NCI-H2107 treated with DMSO at 0.1 percent for 48 hours (cell line): ENCODE measurements around the gene PRLR.
A peak's percentile ranks its signal among the peaks of the same experiment; 100 is the strongest.
"Not testable (repeated sequence)": the region's sequence is repeated elsewhere in the genome, so short reads cannot be mapped to it uniquely, and the experiment has no call there.

Experiments used
- DNase-seq: peaks from one replicate; lab custom pipeline; 2025; ENCODE audit not compliant: unreplicated experiment; lab: John Stamatoyannopoulos, UW

The PRLR gene

DNA sequence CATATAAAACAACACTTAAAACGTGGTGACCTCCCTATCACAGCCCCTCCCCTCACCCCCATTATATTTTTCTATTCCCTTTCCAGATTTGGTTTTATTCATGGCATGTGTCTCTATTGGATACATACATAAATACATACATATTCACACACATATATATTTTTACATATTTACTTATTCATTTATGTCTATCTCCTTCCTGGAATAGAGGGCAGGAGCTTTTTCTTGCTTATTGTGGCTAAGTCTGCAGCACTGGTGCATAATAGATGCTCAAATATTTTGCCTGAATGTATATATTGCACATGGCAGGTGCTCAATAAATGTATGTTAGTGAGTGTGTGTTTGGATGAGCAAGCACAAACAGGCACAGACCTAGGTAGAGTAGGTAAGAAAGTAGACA lies 185.0 kb downstream of the PRLR start:
- DNase-seq = no peak

- DNase-seq = no peak
These were observed 185.6 kb downstream of the PRLR start for GRCh38 chr5:35044649-35045048.

- DNase-seq = no peak
These were observed 187.5 kb downstream of the PRLR start for GRCh38 chr5:35042781-35043180.

GRCh38 chr5:35041261-35041660 lies 189.0 kb downstream of the PRLR start:
- no peak for DNase-seq

DNA sequence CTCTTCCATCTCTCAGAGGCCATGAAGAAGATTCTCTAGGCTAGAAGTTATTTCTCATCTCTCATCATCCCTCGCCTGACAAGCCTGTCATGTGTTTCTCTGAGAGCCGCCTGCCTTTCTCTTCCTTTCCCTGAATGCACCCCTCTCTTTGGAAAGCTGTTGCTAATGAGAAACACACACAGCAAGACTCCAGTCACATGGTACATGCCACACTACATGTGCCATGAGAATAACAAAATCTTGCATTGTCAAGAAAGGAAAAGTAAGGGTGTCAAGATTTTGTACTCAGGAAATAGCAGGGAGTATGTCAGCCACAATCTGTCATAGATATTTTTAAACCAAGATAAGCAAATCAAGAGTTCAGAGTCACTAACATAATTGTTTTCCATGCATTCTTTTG lies 191.4 kb downstream of the PRLR start:
- DNase-seq = no peak

- no peak for DNase-seq
These were observed 193.8 kb downstream of the PRLR start for GRCh38 chr5:35036536-35036935.

DNA sequence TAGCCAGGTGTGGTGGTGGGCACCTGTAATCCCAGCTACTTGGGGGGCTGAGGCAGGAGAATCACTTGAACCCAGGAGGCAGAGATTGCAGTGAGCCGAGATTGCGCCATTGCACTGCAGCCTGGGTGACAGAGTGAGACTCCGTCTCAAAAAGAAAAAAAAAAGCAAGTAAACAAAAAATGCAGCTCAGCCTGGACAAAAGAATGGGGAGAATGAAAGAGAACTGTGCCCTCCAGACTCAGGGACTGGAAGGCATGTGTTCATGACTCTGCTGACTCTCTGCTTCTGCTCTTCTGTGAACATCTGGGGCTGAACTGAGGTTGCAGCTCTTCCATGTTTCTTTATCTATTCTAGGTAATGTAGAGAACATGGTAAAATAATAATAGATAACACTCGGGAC lies 194.4 kb downstream of the PRLR start:
- not testable (repeated sequence) for DNase-seq

GRCh38 chr5:35035271-35035670 lies 195.0 kb downstream of the PRLR start:
- no peak for DNase-seq

DNA sequence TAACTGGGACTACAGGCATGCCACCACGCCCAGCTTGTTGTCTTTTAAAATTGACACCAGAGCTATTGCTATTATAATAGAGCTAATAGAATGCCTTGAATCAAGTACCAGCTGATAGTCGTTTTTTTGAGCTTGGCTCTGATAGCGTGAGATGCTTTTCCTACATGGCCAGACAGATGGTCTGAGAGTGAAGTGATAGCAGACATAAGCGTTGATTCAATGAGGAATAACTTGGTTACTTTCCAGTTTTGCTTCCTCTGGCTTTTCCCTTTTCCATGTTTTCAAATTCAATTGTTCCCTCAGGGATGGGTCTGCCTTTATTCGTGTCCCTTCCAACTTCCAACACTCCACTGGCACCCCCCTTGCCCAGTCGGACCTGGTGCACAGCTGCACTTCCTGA lies 197.9 kb downstream of the PRLR start:
- DNase-seq = no peak

GRCh38 chr5:35031276-35031675 lies 199.0 kb downstream of the PRLR start:
- no peak for DNase-seq

GRCh38 chr5:35030426-35031100 lies 199.7 kb downstream of the PRLR start:
- DNase-seq = no peak

GRCh38 chr5:35029333-35029732 lies 201.0 kb downstream of the PRLR start:
- DNase-seq = no peak

- no peak for DNase-seq
These were observed 203.3 kb downstream of the PRLR start for GRCh38 chr5:35026941-35027340.

GRCh38 chr5:35026280-35026840 lies 203.9 kb downstream of the PRLR start:
- no peak for DNase-seq

DNA sequence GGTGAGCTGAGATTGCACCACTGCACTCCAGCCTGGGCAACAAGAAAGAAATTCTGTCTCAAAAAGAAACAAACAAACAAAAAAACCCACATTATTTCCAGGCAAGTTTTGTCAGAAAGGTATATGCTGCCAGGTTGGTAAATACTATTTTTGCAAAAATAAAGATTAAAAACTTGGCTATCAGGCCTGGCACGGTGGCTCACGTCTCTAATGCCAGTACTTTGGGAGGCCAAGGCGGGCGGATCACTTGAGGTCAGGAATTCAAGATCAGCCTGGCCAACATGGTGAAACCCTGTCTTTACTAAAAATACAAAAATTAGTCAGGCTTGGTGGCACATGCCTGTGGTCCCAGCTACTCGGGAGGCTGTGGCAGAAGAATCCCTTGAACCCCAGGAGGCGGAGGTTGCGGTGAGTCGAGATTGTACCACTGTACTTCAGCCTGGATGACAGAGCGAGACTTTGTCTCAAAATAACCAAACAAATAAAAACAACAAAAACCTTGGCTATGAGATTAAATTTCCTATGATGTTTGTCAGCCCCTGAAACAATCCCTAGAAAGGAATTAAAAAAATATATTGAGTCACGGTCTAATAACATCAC lies 205.3 kb downstream of the PRLR start:
- DNase-seq = no peak

GRCh38 chr5:35023391-35024178 lies 206.7 kb downstream of the PRLR start:
- DNase-seq = no peak

GRCh38 chr5:35016174-35017051 lies 213.9 kb downstream of the PRLR start:
- no peak for DNase-seq

- no peak for DNase-seq
These were observed 215.2 kb downstream of the PRLR start for GRCh38 chr5:35015063-35015462.

GRCh38 chr5:35012796-35013195 lies 217.5 kb downstream of the PRLR start:
- DNase-seq = peak; percentile 67

GRCh38 chr5:35012365-35012764 lies 217.9 kb downstream of the PRLR start:
- no peak for DNase-seq

DNA sequence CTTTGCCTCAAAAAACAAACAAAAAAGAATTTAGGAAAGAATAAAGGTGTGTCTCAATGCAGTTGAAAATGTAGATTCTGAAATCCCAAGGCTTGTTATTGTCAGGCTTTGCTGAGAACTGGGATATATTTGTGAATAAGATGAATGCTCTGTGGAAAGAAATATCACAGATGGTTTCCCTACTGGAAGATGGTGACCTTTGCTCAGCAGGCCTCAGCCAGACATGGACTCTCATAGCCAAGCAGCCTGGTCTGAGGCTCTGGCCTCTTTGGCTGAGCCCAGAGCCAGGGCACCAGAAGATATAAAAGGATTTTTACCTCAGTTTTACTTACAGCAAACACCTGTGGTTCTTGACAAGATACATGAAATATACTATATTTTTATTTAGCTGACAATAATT lies 219.6 kb downstream of the PRLR start:
- no peak for DNase-seq
